H9 (cell line): ENCODE data around the gene SYAP1. TPM values are rescaled to one million over a fixed set of nuclear protein-coding genes. Genes with fewer than 3 reads are reported as not detected.

Experiments used
- DNase-seq: peaks from one replicate; pipeline ENCODE4 v3.0.0-alpha.2; 2017
- H2AFZ ChIP-seq: one replicate; pipeline ENCODE4 v1.6.1; 2013; ENCODE audit warnings: mild to moderate bottlenecking, low read length, control low read depth, moderate library complexity
- H2AK5ac ChIP-seq: 2 replicates; pipeline ENCODE4 v1.6.1; 2013; ENCODE audit warnings: low read length, control low read depth, mixed read lengths; ENCODE audit not compliant: insufficient read length
- H2BK120ac ChIP-seq: one replicate; pipeline ENCODE4 v1.6.1; 2013; ENCODE audit warnings: low read depth, mild to moderate bottlenecking, low read length, control low read depth, inconsistent platforms; ENCODE audit not compliant: poor library complexity, severe bottlenecking
- H2BK12ac ChIP-seq: 2 replicates; pipeline ENCODE4 v1.6.1; 2013; ENCODE audit warnings: low read length, control low read depth, mixed read lengths, low read depth; ENCODE audit not compliant: insufficient read length
- H2BK15ac ChIP-seq: 2 replicates; pipeline ENCODE4 v1.6.1; 2013; ENCODE audit warnings: low read depth, low read length, control low read depth
- H2BK20ac ChIP-seq: one replicate; pipeline ENCODE4 v1.6.1; 2013; ENCODE audit warnings: low read depth, mild to moderate bottlenecking, low read length, control low read depth, inconsistent platforms; ENCODE audit not compliant: poor library complexity, severe bottlenecking
- H2BK5ac ChIP-seq: 2 replicates; pipeline ENCODE4 v1.6.1; 2013; ENCODE audit warnings: low read length, control low read depth, mixed read lengths; ENCODE audit not compliant: insufficient read length
- H3K14ac ChIP-seq: 2 replicates; pipeline ENCODE4 v1.6.1; 2013; ENCODE audit warnings: low read length, control low read depth; ENCODE audit not compliant: insufficient read depth
- H3K18ac ChIP-seq: 2 replicates; pipeline ENCODE4 v1.6.1; 2013; ENCODE audit warnings: low read depth, mild to moderate bottlenecking, mixed read lengths, low read length, control low read depth; ENCODE audit not compliant: insufficient read length
- H3K23ac ChIP-seq: 2 replicates; pipeline ENCODE4 v1.6.1; 2013; ENCODE audit warnings: low read length, control low read depth, mixed read lengths, low read depth; ENCODE audit not compliant: insufficient read length
- H3K23me2 ChIP-seq: 2 replicates; pipeline ENCODE4 v1.6.1; 2013; ENCODE audit warnings: low read depth, mild to moderate bottlenecking, mixed read lengths, low read length, control low read depth; ENCODE audit not compliant: insufficient read length, poor library complexity, severe bottlenecking
- H3K27ac ChIP-seq: 2 replicates; pipeline ENCODE4 v1.5.1; 2013; ENCODE audit warnings: low read length, control low read depth, mixed read lengths, low read depth; ENCODE audit not compliant: insufficient read length
- H3K27me3 ChIP-seq: 2 replicates; pipeline ENCODE4 v1.6.1; 2013; ENCODE audit warnings: low read length, control low read depth, inconsistent platforms; ENCODE audit not compliant: insufficient read depth
- H3K4ac ChIP-seq: 2 replicates; pipeline ENCODE4 v1.6.1; 2013; ENCODE audit warnings: low read depth, mild to moderate bottlenecking, control low read depth, inconsistent platforms, low read length, moderate library complexity
- H3K4me1 ChIP-seq: 2 replicates; pipeline ENCODE4 v1.6.1; 2013; ENCODE audit warnings: low read length, control low read depth, inconsistent platforms; ENCODE audit not compliant: insufficient read depth
- H3K4me2 ChIP-seq: 2 replicates; pipeline ENCODE4 v1.6.1; 2013; ENCODE audit warnings: low read length, control low read depth, mixed read lengths; ENCODE audit not compliant: insufficient read length, insufficient read depth
- H3K56ac ChIP-seq: 2 replicates; pipeline ENCODE4 v1.6.1; 2013; ENCODE audit warnings: low read depth, mild to moderate bottlenecking, mixed read lengths, low read length, control low read depth; ENCODE audit not compliant: insufficient read length
- H3K79me1 ChIP-seq: 2 replicates; pipeline ENCODE4 v1.6.1; 2013; ENCODE audit warnings: low read depth, mild to moderate bottlenecking, moderate library complexity, low read length, control low read depth, inconsistent platforms; ENCODE audit not compliant: insufficient read depth, poor library complexity, severe bottlenecking
- H3K79me2 ChIP-seq: 2 replicates; pipeline ENCODE4 v1.6.1; 2013; ENCODE audit warnings: low read length, control low read depth, inconsistent platforms; ENCODE audit not compliant: insufficient read depth
- H3K9ac ChIP-seq: 2 replicates; pipeline ENCODE4 v1.6.1; 2013; ENCODE audit warnings: low read length, control low read depth, mixed read lengths; ENCODE audit not compliant: insufficient read length; ENCODE audit errors: extremely low read depth
- H3K9me3 ChIP-seq: one replicate; pipeline ENCODE4 v1.6.1; 2013; ENCODE audit warnings: low read depth, low read length, inconsistent platforms; ENCODE audit not compliant: control insufficient read depth
- H3T11ph ChIP-seq: one replicate; pipeline ENCODE4 v1.6.1; 2013; ENCODE audit warnings: mild to moderate bottlenecking, low read length, control low read depth, inconsistent platforms
- H4K20me1 ChIP-seq: one replicate; pipeline ENCODE4 v1.6.1; 2013; ENCODE audit not compliant: control insufficient read depth, insufficient read length, insufficient read depth
- H4K5ac ChIP-seq: 2 replicates; pipeline ENCODE4 v1.6.1; 2013; ENCODE audit warnings: low read depth, mild to moderate bottlenecking, mixed read lengths, low read length, control low read depth; ENCODE audit not compliant: insufficient read length
- H4K8ac ChIP-seq: replicated peaks from 2 replicates; pipeline ENCODE4 v1.6.1; 2013; ENCODE audit warnings: low read length, control low read depth, mixed read lengths, low read depth; ENCODE audit not compliant: insufficient read length
- H4K91ac ChIP-seq: 2 replicates; pipeline ENCODE4 v1.6.1; 2013; ENCODE audit warnings: low read depth, mild to moderate bottlenecking, moderate library complexity, mixed read lengths, low read length, control low read depth; ENCODE audit not compliant: insufficient read length
- H3K27ac Mint-ChIP-seq, 3 experiments: 2 replicates in 2 of 3; 3 replicates in 1 of 3; pipeline ENCODE4 v1.8.0; 2020 to 2021; ENCODE audit warnings: mixed read lengths in 3 of 3, mild to moderate bottlenecking in 1 of 3, moderate library complexity in 1 of 3
- H3K27me3 Mint-ChIP-seq: 2 replicates; pipeline ENCODE4 v1.8.0; 2021; ENCODE audit warnings: low read depth, mild to moderate bottlenecking, moderate library complexity, mixed read lengths
- H3K36me3 Mint-ChIP-seq, 3 experiments: 2 replicates in 2 of 3; 3 replicates in 1 of 3; pipeline ENCODE4 v1.8.0; 2020 to 2021; ENCODE audit warnings: low read depth in 3 of 3, mixed read lengths in 3 of 3; ENCODE audit not compliant: insufficient read depth in 1 of 3
- H3K4me1 Mint-ChIP-seq, 2 experiments: 2 replicates each; pipeline ENCODE4 v1.8.0; 2020; ENCODE audit warnings: mixed read lengths in 2 of 2
- H3K4me3 Mint-ChIP-seq, 2 experiments: 2 replicates in 1 of 2; 3 replicates in 1 of 2; pipeline ENCODE4 v1.8.0; 2020 to 2021; ENCODE audit warnings: mild to moderate bottlenecking in 2 of 2, mixed read lengths in 2 of 2, moderate library complexity in 1 of 2
- H3K9me3 Mint-ChIP-seq, 2 experiments: 2 replicates in 1 of 2; 3 replicates in 1 of 2; pipeline ENCODE4 v1.8.0; 2020; ENCODE audit warnings: mild to moderate bottlenecking in 2 of 2, mixed read lengths in 2 of 2, moderate library complexity in 1 of 2
- WGBS: extraction: QIAGEN DNeasy Blood & Tissue Kit; methylation state at CpG from one replicate; pipeline ENCODE4 v1.1.7; 2013; ENCODE audit warnings: missing lambda C conversion rate, low lambda C conversion rate, mixed read lengths; ENCODE audit not compliant: insufficient read length; ENCODE audit errors: extremely low coverage; 5-methylcytosine and 5-hydroxymethylcytosine counted together
- total RNA-seq: library from RNA; stranded (reverse); gene quantifications from 2 replicates; pipeline ENCODE4 v1.2.1, GENCODE V29; 2021
- TF ChIP-seq, protein P1 (sequence below): fragments of 200-600 bp; sonication (generic); conservative IDR thresholded peaks from 3 replicates; pipeline ENCODE4 v1.8.0; 2021; ENCODE audit warnings: antibody characterized with exemption, mild to moderate bottlenecking

Gene SYAP1
- total RNA-seq, 1 experiment from 2014 or later: 42.7 TPM

GRCh38 chrX:16786139-16786790, 66.9 kb downstream of the SYAP1 start, which contains the start of gene TXLNG:
Gene TXLNG (plus strand): TSS chrX:16786466. CDS start chrX:16786488, 22 bp downstream.
- no peak within 1 kb of the TSS for H2BK12ac ChIP-seq
- no peak within 1 kb of the TSS for H4K5ac ChIP-seq
- H2BK5ac ChIP-seq: no peak within 1 kb of the TSS
- H2BK120ac ChIP-seq: no peak within 1 kb of the TSS
- H3K9ac ChIP-seq: peak within 1 kb of the TSS; percentile 91
- peak within 1 kb of the TSS; percentile 78 for H3K18ac ChIP-seq
- H3K56ac ChIP-seq: no peak within 1 kb of the TSS
- no peak within 1 kb of the TSS for H3K23ac ChIP-seq
- Mint-ChIP-seq H3K4me1 (peaks cover 12 to 14% of the 10 kb centered on the region in 2 experiments), H3K9me3 (no peaks in the 10 kb centered on the region; a peak in 1 of 5 replicates), H3K27ac (peak within 1 kb of the TSS; percentile 66 to 98 (median 92)), H3K4me3 (peak within 1 kb of the TSS; percentile 92 to 93), H3K27me3 (no peaks in the 10 kb centered on the region), H3K36me3 (peaks cover 18 to 34% (median 20%) of the 10 kb centered on the region in 3 experiments)
- H4K8ac ChIP-seq: no peak within 1 kb of the TSS
- no peak within 1 kb of the TSS for H2BK20ac ChIP-seq
- peaks cover 13% of the 10 kb centered on the region for H3K23me2 ChIP-seq
- H2BK15ac ChIP-seq: no peak within 1 kb of the TSS
- no peak within 1 kb of the TSS for H2AK5ac ChIP-seq
- TF ChIP-seq, protein P1, sequence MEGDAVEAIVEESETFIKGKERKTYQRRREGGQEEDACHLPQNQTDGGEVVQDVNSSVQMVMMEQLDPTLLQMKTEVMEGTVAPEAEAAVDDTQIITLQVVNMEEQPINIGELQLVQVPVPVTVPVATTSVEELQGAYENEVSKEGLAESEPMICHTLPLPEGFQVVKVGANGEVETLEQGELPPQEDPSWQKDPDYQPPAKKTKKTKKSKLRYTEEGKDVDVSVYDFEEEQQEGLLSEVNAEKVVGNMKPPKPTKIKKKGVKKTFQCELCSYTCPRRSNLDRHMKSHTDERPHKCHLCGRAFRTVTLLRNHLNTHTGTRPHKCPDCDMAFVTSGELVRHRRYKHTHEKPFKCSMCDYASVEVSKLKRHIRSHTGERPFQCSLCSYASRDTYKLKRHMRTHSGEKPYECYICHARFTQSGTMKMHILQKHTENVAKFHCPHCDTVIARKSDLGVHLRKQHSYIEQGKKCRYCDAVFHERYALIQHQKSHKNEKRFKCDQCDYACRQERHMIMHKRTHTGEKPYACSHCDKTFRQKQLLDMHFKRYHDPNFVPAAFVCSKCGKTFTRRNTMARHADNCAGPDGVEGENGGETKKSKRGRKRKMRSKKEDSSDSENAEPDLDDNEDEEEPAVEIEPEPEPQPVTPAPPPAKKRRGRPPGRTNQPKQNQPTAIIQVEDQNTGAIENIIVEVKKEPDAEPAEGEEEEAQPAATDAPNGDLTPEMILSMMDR: no peak
- H3K79me1 ChIP-seq: peaks cover 7% of the 10 kb centered on the region
- H3K9me3 ChIP-seq: no peaks in the 10 kb centered on the region
- no peak within 1 kb of the TSS for H4K91ac ChIP-seq
- H3T11ph ChIP-seq: no peak within 1 kb of the TSS
- peak within 1 kb of the TSS; percentile 99 for H3K4me2 ChIP-seq
- H2AFZ ChIP-seq: peak within 1 kb of the TSS; percentile 86
- H3K14ac ChIP-seq: peak within 1 kb of the TSS; percentile 80
- no peaks in the 10 kb centered on the region for H4K20me1 ChIP-seq
- no CpG with 5 or more reads among the region's 59 CpGs for WGBS
- H3K4ac ChIP-seq: no peak within 1 kb of the TSS
- H3K27me3 ChIP-seq: no peaks in the 10 kb centered on the region
- DNase-seq: peak; percentile 100
- H3K4me1 ChIP-seq: peaks cover 2% of the 10 kb centered on the region
- peak within 1 kb of the TSS; percentile 29 for H3K27ac ChIP-seq
- H3K79me2 ChIP-seq: peaks cover 37% of the 10 kb centered on the region
